ENCODE measurements around the gene RC3H1.

Gene RC3H1

GRCh38 chr1:174022080-174022975 lies at the start of gene RC3H1:
TSS of gene RC3H1 (minus strand) at chr1:174022357. CDS start at chr1:173992985, 29,372 bp downstream.
- TF ChIP-seq CTCF (IDR thresholded peaks at IDR 0.05) = no peak

- no peak for TF ChIP-seq CTCF (IDR thresholded peaks at IDR 0.05)
Observed at GRCh38 chr1:174070614-174071013, 48.5 kb upstream of the RC3H1 start.

- TF ChIP-seq CTCF (IDR thresholded peaks at IDR 0.05) = no peak
Observed at GRCh38 chr1:174068000-174068399, 45.8 kb upstream of the RC3H1 start.

- no peak for TF ChIP-seq CTCF (IDR thresholded peaks at IDR 0.05)
Observed at GRCh38 chr1:174060090-174060489, 37.9 kb upstream of the RC3H1 start.

GRCh38 chr1:174058624-174059023 lies 36.5 kb upstream of the RC3H1 start:
- TF ChIP-seq CTCF (IDR thresholded peaks at IDR 0.05) = no peak

GRCh38 chr1:174053826-174054225 lies 31.7 kb upstream of the RC3H1 start:
- TF ChIP-seq CTCF (IDR thresholded peaks at IDR 0.05) = no peak

- no peak for TF ChIP-seq CTCF (IDR thresholded peaks at IDR 0.05)
Observed at GRCh38 chr1:174052621-174053020, 30.5 kb upstream of the RC3H1 start.

Data from LNCAP (cell line).